Nephron progenitor cell (in vitro differentiated cells): ENCODE measurements around the gene DYNC2H1.

Experiments
- DNase-seq: peaks from one replicate; pipeline ENCODE4 v3.0.0; 2021
- H3K27ac Mint-ChIP-seq: 2 replicates; pipeline ENCODE4 v1.8.0; 2021; ENCODE audit warnings: mild to moderate bottlenecking, moderate library complexity, mixed read lengths
- H3K27me3 Mint-ChIP-seq: 2 replicates; pipeline ENCODE4 v1.8.0; 2021; ENCODE audit warnings: mild to moderate bottlenecking, low read depth, mixed read lengths; ENCODE audit not compliant: poor library complexity
- H3K36me3 Mint-ChIP-seq: 2 replicates; pipeline ENCODE4 v1.8.0; 2021; ENCODE audit warnings: low read depth, mixed read lengths
- H3K4me1 Mint-ChIP-seq: 2 replicates; pipeline ENCODE4 v1.8.0; 2021; ENCODE audit warnings: mixed read lengths
- H3K4me3 Mint-ChIP-seq: 2 replicates; pipeline ENCODE4 v1.8.0; 2021; ENCODE audit warnings: mild to moderate bottlenecking, moderate library complexity, mixed read lengths
- H3K9me3 Mint-ChIP-seq: 2 replicates; pipeline ENCODE4 v1.8.0; 2021; ENCODE audit warnings: mild to moderate bottlenecking, moderate library complexity, mixed read lengths
- TF ChIP-seq, protein P1 (sequence below): fragments of 200-600 bp; sonication (generic); IDR thresholded peaks from 2 replicates; pipeline ENCODE4 v1.5.0; 2021; ENCODE audit warnings: antibody characterized with exemption

DYNC2H1 gene

DNA sequence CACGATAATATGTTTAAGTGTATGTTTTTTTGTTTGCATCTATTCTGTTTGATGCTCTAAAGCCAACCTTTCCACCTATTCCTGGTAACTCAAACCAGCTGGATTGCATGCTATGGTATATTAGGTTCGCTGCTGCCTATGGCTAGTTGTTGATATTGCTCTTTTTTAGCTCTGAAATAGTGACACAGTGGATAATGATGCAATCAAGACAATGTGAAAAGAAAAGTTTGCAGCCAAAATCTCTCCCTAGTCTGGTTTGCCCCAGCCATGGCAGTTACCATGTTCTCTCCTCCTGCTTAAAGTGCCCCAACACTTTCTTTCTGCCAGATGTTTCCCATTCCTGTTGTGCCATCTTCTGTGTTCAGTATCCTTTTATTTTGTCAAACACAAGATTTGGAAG lies 269.7 kb downstream of the DYNC2H1 start:
- TF ChIP-seq, protein P1, sequence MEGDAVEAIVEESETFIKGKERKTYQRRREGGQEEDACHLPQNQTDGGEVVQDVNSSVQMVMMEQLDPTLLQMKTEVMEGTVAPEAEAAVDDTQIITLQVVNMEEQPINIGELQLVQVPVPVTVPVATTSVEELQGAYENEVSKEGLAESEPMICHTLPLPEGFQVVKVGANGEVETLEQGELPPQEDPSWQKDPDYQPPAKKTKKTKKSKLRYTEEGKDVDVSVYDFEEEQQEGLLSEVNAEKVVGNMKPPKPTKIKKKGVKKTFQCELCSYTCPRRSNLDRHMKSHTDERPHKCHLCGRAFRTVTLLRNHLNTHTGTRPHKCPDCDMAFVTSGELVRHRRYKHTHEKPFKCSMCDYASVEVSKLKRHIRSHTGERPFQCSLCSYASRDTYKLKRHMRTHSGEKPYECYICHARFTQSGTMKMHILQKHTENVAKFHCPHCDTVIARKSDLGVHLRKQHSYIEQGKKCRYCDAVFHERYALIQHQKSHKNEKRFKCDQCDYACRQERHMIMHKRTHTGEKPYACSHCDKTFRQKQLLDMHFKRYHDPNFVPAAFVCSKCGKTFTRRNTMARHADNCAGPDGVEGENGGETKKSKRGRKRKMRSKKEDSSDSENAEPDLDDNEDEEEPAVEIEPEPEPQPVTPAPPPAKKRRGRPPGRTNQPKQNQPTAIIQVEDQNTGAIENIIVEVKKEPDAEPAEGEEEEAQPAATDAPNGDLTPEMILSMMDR = no peak
- Mint-ChIP-seq H3K36me3 (peaks cover 33% of the 10 kb centered on the region), H3K27ac (no peak overlapping the region), H3K4me1 (no peaks in the 10 kb centered on the region), H3K4me3 (no peak overlapping the region), H3K9me3 (peaks cover 21% of the 10 kb centered on the region), H3K27me3 (no peaks in the 10 kb centered on the region)
- no peak for DNase-seq

DNA sequence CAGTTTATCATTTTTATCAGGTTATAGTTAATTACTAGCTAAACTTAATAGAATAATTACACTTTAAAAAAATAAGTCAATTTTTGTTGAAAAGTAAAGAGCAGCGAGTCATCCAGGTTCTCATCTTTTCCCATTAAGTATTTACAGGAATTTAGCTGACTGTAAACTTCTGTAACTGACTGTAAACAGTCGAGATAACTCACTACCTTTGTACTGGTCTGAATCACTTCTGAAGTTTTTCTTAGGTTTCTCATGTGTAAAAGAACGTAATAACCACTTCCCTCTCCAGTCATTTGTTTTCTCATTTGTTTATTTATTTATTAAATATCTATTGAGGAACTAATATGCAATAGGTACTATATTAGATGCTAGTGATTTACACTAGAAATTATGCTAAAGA lies 270.8 kb downstream of the DYNC2H1 start:
- Mint-ChIP-seq H3K27me3 (no peaks in the 10 kb centered on the region), H3K9me3 (peaks cover 12% of the 10 kb centered on the region), H3K27ac (no peak overlapping the region), H3K36me3 (peaks cover 22% of the 10 kb centered on the region), H3K4me1 (no peaks in the 10 kb centered on the region), H3K4me3 (no peak overlapping the region)
- TF ChIP-seq, protein P1 = no peak
- DNase-seq = no peak

DNA sequence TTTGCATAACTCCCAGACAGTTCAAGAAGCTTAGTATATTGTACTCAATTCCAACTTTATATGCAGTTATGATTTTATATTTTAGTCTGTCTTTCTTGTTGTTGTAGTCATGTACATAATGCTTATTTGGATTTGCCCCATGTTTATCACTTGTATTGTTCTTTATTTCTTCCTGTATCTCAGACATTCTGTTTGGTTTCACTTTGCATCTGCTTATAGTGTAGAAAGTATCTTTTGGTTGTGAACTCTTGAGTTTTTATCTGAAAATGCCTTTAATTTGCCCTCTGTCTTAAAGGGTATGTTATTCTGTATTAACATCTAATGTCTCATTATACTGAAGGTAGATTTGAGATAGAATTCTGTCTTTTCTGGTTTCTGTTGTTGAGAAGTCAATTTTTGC lies 275.4 kb downstream of the DYNC2H1 start:
- peaks cover 5% of the 10 kb centered on the region for H3K36me3 Mint-ChIP-seq
- no peak overlapping the region for H3K4me3 Mint-ChIP-seq
- peaks cover 15% of the 10 kb centered on the region for H3K9me3 Mint-ChIP-seq
- H3K27me3 Mint-ChIP-seq = no peaks in the 10 kb centered on the region
- H3K27ac Mint-ChIP-seq = no peak overlapping the region
- DNase-seq = no peak
- no peaks in the 10 kb centered on the region for H3K4me1 Mint-ChIP-seq
- TF ChIP-seq, protein P1 = no peak

DNA sequence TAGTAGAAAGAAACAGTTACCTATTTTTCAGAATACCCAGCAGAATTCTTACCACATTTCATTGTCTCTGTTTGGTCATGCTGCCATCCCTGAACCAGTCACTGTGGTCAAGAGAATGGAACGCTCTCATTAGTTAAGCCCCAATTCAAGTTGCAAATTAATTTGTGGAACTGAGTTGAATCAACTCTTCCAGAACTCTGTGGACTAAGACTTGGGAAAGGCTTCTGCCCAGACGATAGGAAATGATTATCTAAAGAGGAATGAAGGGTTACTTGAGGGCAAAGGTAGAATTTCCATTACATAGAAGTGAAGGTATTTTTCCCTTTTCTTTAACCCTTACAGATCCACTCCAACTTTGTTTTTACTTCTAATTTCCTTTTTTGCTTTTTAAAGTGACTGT lies 286.4 kb downstream of the DYNC2H1 start:
- peaks cover 32% of the 10 kb centered on the region for H3K9me3 Mint-ChIP-seq
- no peaks in the 10 kb centered on the region for H3K27me3 Mint-ChIP-seq
- H3K4me1 Mint-ChIP-seq = no peaks in the 10 kb centered on the region
- no peak overlapping the region for H3K4me3 Mint-ChIP-seq
- TF ChIP-seq, protein P1 = no peak
- no peak for DNase-seq
- peaks cover 38% of the 10 kb centered on the region for H3K36me3 Mint-ChIP-seq
- H3K27ac Mint-ChIP-seq = no peak overlapping the region

DNA sequence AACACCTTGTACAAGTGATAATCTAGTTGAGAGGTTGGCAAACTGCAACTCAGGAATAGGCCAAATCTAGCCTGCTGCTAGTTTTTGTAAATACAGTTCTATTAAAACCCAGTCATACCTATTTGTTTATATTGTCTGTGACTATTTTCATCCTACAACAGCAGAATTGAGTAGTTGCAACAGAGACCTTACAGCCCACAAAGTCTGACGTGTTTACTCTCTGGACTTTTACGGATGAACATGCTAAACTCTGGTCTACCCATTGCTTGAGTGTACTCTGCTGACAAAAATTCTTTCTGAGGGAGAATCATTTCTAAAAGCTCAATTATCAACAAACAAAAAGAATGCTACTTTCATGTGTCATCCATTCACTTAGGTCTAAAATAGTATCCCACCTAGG lies 287.0 kb downstream of the DYNC2H1 start:
- no peak overlapping the region for H3K27ac Mint-ChIP-seq
- TF ChIP-seq, protein P1 = no peak

DNA sequence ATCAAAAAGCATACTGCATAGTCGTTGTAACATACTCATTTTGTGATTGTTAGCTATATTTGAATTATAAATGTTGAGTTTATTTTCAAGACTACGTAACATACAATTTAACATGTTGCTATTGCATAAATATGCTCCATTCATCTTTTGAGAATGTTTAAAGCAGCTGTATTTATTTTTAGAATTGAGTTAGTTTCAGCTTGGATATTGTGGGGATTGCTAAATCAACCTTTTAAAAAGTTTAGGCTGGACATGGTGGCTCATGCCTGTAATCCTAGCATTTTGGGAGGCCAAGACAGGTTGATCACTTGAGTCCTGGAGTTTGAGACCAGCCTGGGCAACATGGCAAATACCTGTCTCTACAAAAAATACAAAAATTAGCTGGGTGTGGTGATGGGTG lies 288.1 kb downstream of the DYNC2H1 start:
- peaks cover 38% of the 10 kb centered on the region for H3K36me3 Mint-ChIP-seq
- no peaks in the 10 kb centered on the region for H3K27me3 Mint-ChIP-seq
- peaks cover 17% of the 10 kb centered on the region for H3K9me3 Mint-ChIP-seq
- no peak overlapping the region for H3K27ac Mint-ChIP-seq
- H3K4me1 Mint-ChIP-seq = no peaks in the 10 kb centered on the region
- H3K4me3 Mint-ChIP-seq = no peak overlapping the region
- DNase-seq = no peak
- TF ChIP-seq, protein P1 = no peak

More for the DNA sequence above, 287.0 kb downstream of the DYNC2H1 start:
- no peaks in the 10 kb centered on the region for H3K4me1 Mint-ChIP-seq
- H3K9me3 Mint-ChIP-seq = peaks cover 27% of the 10 kb centered on the region
- no peaks in the 10 kb centered on the region for H3K27me3 Mint-ChIP-seq
- H3K4me3 Mint-ChIP-seq = no peak overlapping the region
- H3K36me3 Mint-ChIP-seq = peaks cover 39% of the 10 kb centered on the region
- no peak for DNase-seq
